ENCODE measurements around the gene TMEFF2. TPM values are rescaled to one million over a fixed set of nuclear protein-coding genes. Genes with fewer than 3 reads are reported as not detected.

TMEFF2 gene
- total and polyA plus RNA-seq, 2 of the 8 experiments (the other 6 are each of a cell fraction or from before 2014, with no cell fraction given): 0.91 to 3.7 TPM

- WGBS, 2 experiments (ENCODE audit: extremely low coverage in 1 of 2, insufficient coverage in 1 of 2, insufficient read length in 1 of 2, insufficient replicate concordance in 2 of 2, low coverage in 1 of 2, low lambda C conversion rate in 2 of 2, missing lambda C conversion rate in 1 of 2): 0% methylated on average over 1 of the region's 1 CpG; no CpG with 5 or more reads in 1 of the 2 experiments
- Histone ChIP-seq H3K14ac (ENCODE audit: insufficient read length) (no peak overlapping the region), H3K4me2 (ENCODE audit: insufficient read depth in 1 of 2, low read depth in 2 of 2, low read length in 2 of 2) (no peak overlapping the region), H3K27me3 (replicated peaks in 1 of 4; ENCODE audit: control insufficient read depth in 3 of 4, extremely low read depth in 1 of 4, insufficient read depth in 3 of 4, low read length in 3 of 4) (no peaks in the 10 kb centered on the region), H3K9me3 (ENCODE audit: insufficient read depth in 2 of 2, low read depth in 1 of 2, low read length in 1 of 2) (no peaks in the 10 kb centered on the region), H2BK120ac (replicated peaks; ENCODE audit: low read depth, low read length) (no peak overlapping the region), H4K5ac (ENCODE audit: insufficient read length, low read depth, low read length) (no peak overlapping the region), H3K23me2 (ENCODE audit: low read depth, low read length) (no peaks in the 10 kb centered on the region), H4K8ac (ENCODE audit: extremely low read depth, insufficient read depth, low read length) (no peak overlapping the region), H3K56ac (replicated peaks; ENCODE audit: insufficient read length, low read depth, low read length) (no peak overlapping the region), H3K9ac (replicated peaks in 1 of 4; ENCODE audit: extremely low read depth in 1 of 4, low read depth in 3 of 4, low read length in 3 of 4) (no peak overlapping the region), H3K4me3 (ENCODE audit: extremely low read depth in 1 of 4, insufficient read depth in 2 of 4, low read depth in 3 of 4, low read length in 4 of 4) (no peak overlapping the region), H3K79me1 (ENCODE audit: low read depth, low read length) (no peaks in the 10 kb centered on the region), H3K79me2 (ENCODE audit: control insufficient read depth in 1 of 2, insufficient read depth in 2 of 2, low read length in 2 of 2) (no peaks in the 10 kb centered on the region), H3K23ac (ENCODE audit: insufficient read length) (no peak overlapping the region), H2BK12ac (ENCODE audit: low read depth, low read length) (no peak overlapping the region), H2BK5ac (ENCODE audit: low read depth, low read length) (no peak overlapping the region), H4K91ac (replicated peaks; ENCODE audit: insufficient read length, low read length) (no peak overlapping the region), H2BK15ac (ENCODE audit: low read length) (no peak overlapping the region), H3K4ac (replicated peaks; ENCODE audit: insufficient read length, low read depth, low read length) (no peak overlapping the region), H3K36me3 (ENCODE audit: control insufficient read depth in 2 of 4, insufficient read depth in 4 of 4, low read length in 3 of 4) (no peaks in the 10 kb centered on the region; a peak in 1 of 8 replicates), H2AFZ (ENCODE audit: low read length) (no peak overlapping the region), H4K20me1 (replicated peaks in 1 of 2; ENCODE audit: control insufficient read depth in 1 of 2, insufficient read depth in 2 of 2, low read length in 2 of 2) (no peaks in the 10 kb centered on the region), H2BK20ac (ENCODE audit: low read length) (no peak overlapping the region), H3K4me1 (replicated peaks in 1 of 4; ENCODE audit: control insufficient read depth in 3 of 4, insufficient read depth in 4 of 4, low read length in 3 of 4) (peaks cover 0 to 4% (median 0%) of the 10 kb centered on the region in 4 experiments; a peak in 1 of 7 replicates), H3K18ac (ENCODE audit: extremely low read depth, low read length) (no peak overlapping the region), H3K27ac (ENCODE audit: low read depth, low read length) (no peak overlapping the region), H2AK5ac (ENCODE audit: low read depth, low read length) (no peak overlapping the region)
- CTCF ChIA-PET (ENCODE audit: partially characterized antibody): no interaction called here
- no peak for DNase-seq (ENCODE audit: low read depth in 1 of 2, low spot score in 2 of 2)
- FAIRE-seq: no peak
- TF ChIP-seq, protein P1, sequence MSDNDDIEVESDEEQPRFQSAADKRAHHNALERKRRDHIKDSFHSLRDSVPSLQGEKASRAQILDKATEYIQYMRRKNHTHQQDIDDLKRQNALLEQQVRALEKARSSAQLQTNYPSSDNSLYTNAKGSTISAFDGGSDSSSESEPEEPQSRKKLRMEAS (IDR thresholded peaks at IDR 0.05): no peak
- no peak for TF ChIP-seq RXRA (IDR thresholded peaks at IDR 0.05; ENCODE audit: insufficient read depth, low read depth, low read length)
- TF ChIP-seq SP1 (IDR thresholded peaks at IDR 0.05; ENCODE audit: low read depth, low read length): no peak
- no peak for TF ChIP-seq JUND (IDR thresholded peaks at IDR 0.05; ENCODE audit: low read length)
- TF ChIP-seq KDM5A (IDR thresholded peaks at IDR 0.05; ENCODE audit: low read length): no peak
- TF ChIP-seq RNF2 (IDR thresholded peaks at IDR 0.05; ENCODE audit: borderline replicate concordance, low read depth, low read length, missing control alignments, poor library complexity, severe bottlenecking): no peak
- no peak for TF ChIP-seq SAP30 (IDR thresholded peaks at IDR 0.05; ENCODE audit: insufficient read depth, insufficient replicate concordance, low read length)
- no peak for TF ChIP-seq ATF3 (IDR thresholded peaks at IDR 0.05; ENCODE audit: insufficient read depth, low read depth, low read length)
- TF ChIP-seq POLR2AphosphoS5 (IDR thresholded peaks at IDR 0.05; ENCODE audit: low read depth, low read length): no peak
- no peak for TF ChIP-seq CEBPB (IDR thresholded peaks at IDR 0.05; ENCODE audit: low read depth, low read length)
- TF ChIP-seq TAF7 (optimal IDR thresholded peaks at IDR 0.05; ENCODE audit: borderline replicate concordance, low read depth, low read length): no peak
- no peak for TF ChIP-seq EGR1 (IDR thresholded peaks at IDR 0.05; ENCODE audit: borderline replicate concordance, low read depth, low read length)
- TF ChIP-seq MAFK (IDR thresholded peaks at IDR 0.05; ENCODE audit: low read depth, low read length): no peak
- TF ChIP-seq RAD21 (IDR thresholded peaks at IDR 0.05 in 1 of 2, conservative IDR thresholded peaks at IDR 0.05 in 1 of 2; ENCODE audit: low read depth in 2 of 2, low read length in 2 of 2): no peak
- POLR2A ChIA-PET (ENCODE audit: partially characterized antibody): no interaction called here
These were observed 68.3 kb downstream of the TMEFF2 start for GRCh38 chr2:192126426-192126825.

Measured in H1 (cell line).